Activated CD8-positive, alpha-beta memory T cell treated with anti-CD3 and anti-CD28 coated beads, Interleukin-2, amount 50 U/mL, for 24 hours (primary cell): ENCODE measurements around the gene MTF2.

Experiments
- DNase-seq: peaks from one replicate; pipeline ENCODE4 v3.0.0-alpha.2; 2020; ENCODE audit errors: extremely low read depth

The MTF2 gene

DNA sequence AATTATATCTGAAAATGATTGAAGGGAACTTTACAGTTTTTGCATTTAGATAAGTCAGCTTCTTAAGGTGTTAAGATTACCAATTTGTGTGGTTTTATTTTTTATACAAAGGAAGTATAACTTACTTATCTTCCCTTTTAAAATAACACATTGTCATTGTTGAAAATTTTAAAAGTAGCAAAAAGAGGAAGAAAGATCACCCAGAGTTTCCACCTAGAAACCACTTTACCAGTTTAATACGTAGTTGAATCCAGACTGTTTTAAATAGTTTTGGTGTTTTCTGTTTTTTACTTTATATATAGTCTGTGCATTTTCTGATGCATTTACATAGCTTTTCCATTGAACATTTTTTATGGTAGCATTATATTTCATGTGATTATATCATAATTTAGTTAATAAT is 107.6 kb downstream of the MTF2 start:
- no peak for DNase-seq
